H1 (cell line): ENCODE measurements around the gene BIK. TPM values are rescaled to one million over a fixed set of nuclear protein-coding genes. Genes with fewer than 3 reads are reported as not detected.
A peak's percentile ranks its signal among the peaks of the same experiment; 100 is the strongest.

Experiments
- CTCF ChIA-PET: fragments of 300-600 bp; sonication (Branson Sonifier 250); formaldehyde crosslinking; loops from one replicate; lab custom pipeline; 2021; ENCODE audit not compliant: partially characterized antibody; lab: Charles Lee
- POLR2A ChIA-PET: fragments of 300-600 bp; sonication (Branson Sonifier 250); formaldehyde crosslinking; loops from one replicate; lab custom pipeline; 2021; ENCODE audit warnings: inconsistent platforms; ENCODE audit not compliant: partially characterized antibody; lab: Charles Lee
- DNase-seq, 2 experiments: peaks; one replicate each; pipeline versions ENCODE4 v3.0.0 to v3.0.0-alpha.2; 2010 to 2022; ENCODE audit warnings: low spot score in 2 of 2, low read depth in 1 of 2, mixed read lengths in 1 of 2
- FAIRE-seq: peaks from 2 replicates; lab custom pipeline; 2011; peaks lifted over from hg19 to GRCh38; lab: Jason Lieb, UNC
- H2AFZ ChIP-seq: 2 replicates; pipeline ENCODE4 v1.8.1; 2012; ENCODE audit warnings: low read length, inconsistent platforms
- H2AK5ac ChIP-seq: 2 replicates; pipeline ENCODE4 v1.6.1; 2013; ENCODE audit warnings: low read depth, low read length
- H2BK120ac ChIP-seq: replicated peaks from 2 replicates; pipeline ENCODE3; 2013; ENCODE audit warnings: low read depth, low read length, inconsistent platforms
- H2BK12ac ChIP-seq: 2 replicates; pipeline ENCODE4 v1.6.1; 2013; ENCODE audit warnings: low read depth, low read length
- H2BK15ac ChIP-seq: 2 replicates; pipeline ENCODE4 v1.6.1; 2013; ENCODE audit warnings: low read length
- H2BK20ac ChIP-seq: 2 replicates; pipeline ENCODE4 v1.6.1; 2013; ENCODE audit warnings: low read length
- H2BK5ac ChIP-seq: 2 replicates; pipeline ENCODE4 v1.6.1; 2013; ENCODE audit warnings: low read depth, low read length
- H3K14ac ChIP-seq: 2 replicates; pipeline ENCODE4 v1.6.1; 2013; ENCODE audit warnings: inconsistent platforms; ENCODE audit not compliant: insufficient read length
- H3K18ac ChIP-seq: 2 replicates; pipeline ENCODE4 v1.6.1; 2013; ENCODE audit warnings: low read length; ENCODE audit errors: extremely low read depth
- H3K23ac ChIP-seq: 2 replicates; pipeline ENCODE4 v1.6.1; 2013; ENCODE audit warnings: inconsistent platforms; ENCODE audit not compliant: insufficient read length
- H3K23me2 ChIP-seq: 2 replicates; pipeline ENCODE4 v1.6.1; 2013; ENCODE audit warnings: low read depth, low read length
- H3K27ac ChIP-seq: 2 replicates; pipeline ENCODE4 v1.6.1; 2011; ENCODE audit warnings: low read depth, low read length, inconsistent platforms
- H3K27me3 ChIP-seq, 4 experiments: replicated peaks in 1 of 4; 1 replicate in 1 of 4; 2 replicates in 3 of 4; pipeline versions ENCODE4 v1.6.1 to v1.8.1; 2011 to 2013; ENCODE audit warnings: low read length in 3 of 4, mild to moderate bottlenecking in 3 of 4, inconsistent platforms in 2 of 4, mixed read lengths in 2 of 4, moderate library complexity in 1 of 4; ENCODE audit not compliant: control insufficient read depth in 3 of 4, insufficient read depth in 3 of 4; ENCODE audit errors: extremely low read depth in 1 of 4
- H3K36me3 ChIP-seq, 4 experiments: 2 replicates each; pipeline versions ENCODE4 v1.6.1 to v1.8.1; 2011 to 2013; ENCODE audit warnings: mild to moderate bottlenecking in 4 of 4, low read length in 3 of 4, moderate library complexity in 2 of 4, control low read depth in 1 of 4, inconsistent platforms in 1 of 4; ENCODE audit not compliant: insufficient read depth in 4 of 4, control insufficient read depth in 2 of 4
- H3K4ac ChIP-seq: replicated peaks from 2 replicates; pipeline ENCODE3; 2013; ENCODE audit warnings: low read length, low read depth, mixed read lengths, inconsistent platforms; ENCODE audit not compliant: insufficient read length
- H3K4me1 ChIP-seq, 4 experiments: replicated peaks in 1 of 4; 1 replicate in 1 of 4; 2 replicates in 3 of 4; pipeline versions ENCODE4 v1.6.1 to v1.8.1; 2011 to 2013; ENCODE audit warnings: low read length in 3 of 4, inconsistent platforms in 2 of 4, mixed read lengths in 1 of 4; ENCODE audit not compliant: insufficient read depth in 4 of 4, control insufficient read depth in 3 of 4
- H3K4me2 ChIP-seq, 2 experiments: 2 replicates each; pipeline versions ENCODE4 v1.6.1 to v1.8.1; 2011 to 2013; ENCODE audit warnings: low read depth in 2 of 2, low read length in 2 of 2, control low read depth in 1 of 2, inconsistent platforms in 1 of 2, mild to moderate bottlenecking in 1 of 2; ENCODE audit not compliant: insufficient read depth in 1 of 2
- H3K4me3 ChIP-seq, 4 experiments: fragments of 200-600, 300-600 bp in 1 of 4; sonication (generic), shearing (Covaris generic), sonication (Bioruptor Twin) in 1 of 4; 2 replicates each; pipeline versions ENCODE4 v1.5.1 to v1.8.1; 2011 to 2016; ENCODE audit warnings: low read length in 4 of 4, low read depth in 3 of 4, control low read depth in 2 of 4, inconsistent platforms in 2 of 4, mild to moderate bottlenecking in 2 of 4, mixed read lengths in 1 of 4, moderate library complexity in 1 of 4; ENCODE audit not compliant: insufficient read depth in 2 of 4; ENCODE audit errors: extremely low read depth in 1 of 4
- H3K56ac ChIP-seq: replicated peaks from 2 replicates; pipeline ENCODE3; 2013; ENCODE audit warnings: low read depth, mild to moderate bottlenecking, mixed read lengths, low read length, inconsistent platforms; ENCODE audit not compliant: insufficient read length
- H3K79me1 ChIP-seq: 2 replicates; pipeline ENCODE4 v1.6.1; 2013; ENCODE audit warnings: low read depth, low read length, control low read depth
- H3K79me2 ChIP-seq, 2 experiments: 2 replicates each; pipeline versions ENCODE4 v1.6.1 to v1.8.1; 2012 to 2013; ENCODE audit warnings: low read length in 2 of 2, mild to moderate bottlenecking in 2 of 2, inconsistent platforms in 1 of 2; ENCODE audit not compliant: insufficient read depth in 2 of 2, control insufficient read depth in 1 of 2
- H3K9ac ChIP-seq, 4 experiments: replicated peaks in 1 of 4; 1 replicate in 1 of 4; 2 replicates in 3 of 4; pipeline versions ENCODE4 v1.6.1 to v1.8.1; 2011 to 2013; ENCODE audit warnings: low read depth in 3 of 4, low read length in 3 of 4, control low read depth in 2 of 4, mild to moderate bottlenecking in 2 of 4, moderate library complexity in 2 of 4, inconsistent platforms in 1 of 4; ENCODE audit errors: extremely low read depth in 1 of 4
- H3K9me3 ChIP-seq, 2 experiments: 2 replicates each; pipeline versions ENCODE4 v1.6.1 to v1.8.1; 2012 to 2013; ENCODE audit warnings: mild to moderate bottlenecking in 2 of 2, moderate library complexity in 2 of 2, control low read depth in 1 of 2, inconsistent platforms in 1 of 2, low read depth in 1 of 2, low read length in 1 of 2, mixed read lengths in 1 of 2; ENCODE audit not compliant: insufficient read depth in 2 of 2
- H4K20me1 ChIP-seq, 2 experiments: replicated peaks in 1 of 2; 2 replicates each; pipeline versions ENCODE3 to v1.8.1; 2011 to 2013; ENCODE audit warnings: inconsistent platforms in 2 of 2, low read length in 2 of 2, mild to moderate bottlenecking in 1 of 2; ENCODE audit not compliant: insufficient read depth in 2 of 2, control insufficient read depth in 1 of 2
- H4K5ac ChIP-seq: 2 replicates; pipeline ENCODE4 v1.6.1; 2013; ENCODE audit warnings: low read length, low read depth, mixed read lengths, inconsistent platforms; ENCODE audit not compliant: insufficient read length
- H4K8ac ChIP-seq: 2 replicates; pipeline ENCODE4 v1.8.0; 2013; ENCODE audit warnings: mild to moderate bottlenecking, moderate library complexity, low read length, inconsistent platforms; ENCODE audit not compliant: insufficient read depth; ENCODE audit errors: extremely low read depth
- H4K91ac ChIP-seq: replicated peaks from 2 replicates; pipeline ENCODE3; 2013; ENCODE audit warnings: low read length, mixed read lengths, inconsistent platforms; ENCODE audit not compliant: insufficient read length
- EGR1 ChIP-seq: IDR thresholded peaks from 2 replicates; pipeline ENCODE4 v1.6.1; 2011; ENCODE audit warnings: low read depth, low read length, borderline replicate concordance
- FOSL1 ChIP-seq: IDR thresholded peaks from 2 replicates; pipeline ENCODE4 v1.6.1; 2011; ENCODE audit warnings: mild to moderate bottlenecking, low read depth, low read length, moderate library complexity; ENCODE audit not compliant: insufficient read depth
- GABPA ChIP-seq: IDR thresholded peaks from 2 replicates; pipeline ENCODE4 v1.6.1; 2011; ENCODE audit warnings: mild to moderate bottlenecking, low read length, moderate library complexity, borderline replicate concordance; ENCODE audit not compliant: insufficient read depth
- HDAC6 ChIP-seq: IDR thresholded peaks from one replicate; pipeline ENCODE4 v1.7.1; 2012; ENCODE audit warnings: low read depth, mild to moderate bottlenecking, inconsistent platforms, low read length, moderate library complexity
- JUND ChIP-seq: IDR thresholded peaks from 2 replicates; pipeline ENCODE4 v1.6.1; 2011; ENCODE audit warnings: mild to moderate bottlenecking, improper control_type of control experiment, low read length
- MAFK ChIP-seq: IDR thresholded peaks from 2 replicates; pipeline ENCODE4 v1.6.1; 2012; ENCODE audit warnings: low read depth, mild to moderate bottlenecking, improper control_type of control experiment, low read length
- RFX5 ChIP-seq: IDR thresholded peaks from 2 replicates; pipeline ENCODE4 v1.6.1; 2011; ENCODE audit warnings: low read depth, low read length, improper control_type of control experiment, borderline replicate concordance
- RXRA ChIP-seq: IDR thresholded peaks from 2 replicates; pipeline ENCODE4 v1.6.1; 2011; ENCODE audit warnings: low read depth, mild to moderate bottlenecking, low read length, moderate library complexity; ENCODE audit not compliant: insufficient read depth
- SAP30 ChIP-seq: fragments of 300-600 bp; sonication (generic); IDR thresholded peaks from 2 replicates; pipeline ENCODE4 v1.7.1; 2012; ENCODE audit warnings: low read length, moderate library complexity, mild to moderate bottlenecking, inconsistent platforms; ENCODE audit not compliant: insufficient read depth, insufficient replicate concordance
- SP2 ChIP-seq: IDR thresholded peaks from 2 replicates; pipeline ENCODE4 v1.6.1; 2012; ENCODE audit warnings: mild to moderate bottlenecking, low read length, inconsistent platforms
- TEAD4 ChIP-seq: IDR thresholded peaks from 2 replicates; pipeline ENCODE4 v1.6.1; 2012; ENCODE audit warnings: low read depth, low read length, inconsistent platforms, mixed read lengths
- YY1 ChIP-seq: IDR thresholded peaks from 2 replicates; pipeline ENCODE4 v1.6.1; 2011; ENCODE audit warnings: low read depth, mild to moderate bottlenecking, low read length
- WGBS, 2 experiments: shearing (Covaris generic) in 1 of 2; methylation state at CpG; one replicate each; pipeline versions ENCODE4 v1.1.6 to v1.1.7; 2013 to 2015; ENCODE audit warnings: low lambda C conversion rate in 2 of 2, mixed read lengths in 2 of 2, inconsistent platforms in 1 of 2, low coverage in 1 of 2, missing lambda C conversion rate in 1 of 2; ENCODE audit not compliant: insufficient replicate concordance in 2 of 2, insufficient coverage in 1 of 2, insufficient read length in 1 of 2; ENCODE audit errors: extremely low coverage in 1 of 2, missing lambda C conversion rate in 1 of 2; 5-methylcytosine and 5-hydroxymethylcytosine counted together
- polyA plus RNA-seq, 7 experiments: library from polyadenylated mRNA; depleted of rRNA in 3 of 7; stranded (reverse) in 5 of 7; unstranded in 2 of 7; fragments of >200 nt in 5 of 7; fragments of 200-250 nt in 2 of 7; gene quantifications; 1 replicate in 5 of 7; 2 replicates in 1 of 7; 4 replicates in 1 of 7; pipeline versions ENCODE4 v1.2.1 to v1.2.3, GENCODE V29; 2011 to 2013; ENCODE audit warnings: missing spikeins in 2 of 7, mixed read lengths in 2 of 7
- total RNA-seq: library from RNA; stranded (reverse); fragmentation: NEBNext Ultra II Directional; extraction: Animal tissue kit (Norgen Biotek cat#: 25700); gene quantifications from 2 replicates; pipeline ENCODE4 v1.2.1, GENCODE V29; 2021

The BIK gene
- total and polyA plus RNA-seq, 2 of the 8 experiments (the other 6 are each of a cell fraction or from before 2014, with no cell fraction given) = 3.3 to 5.5 TPM

- no peak within 1 kb of the TSS for H3K23ac ChIP-seq
- H3K56ac ChIP-seq = no peak within 1 kb of the TSS
- FAIRE-seq (no peak), DNase-seq (peak in 1 of 2 experiments; percentile 76)
- H3K9me3 ChIP-seq = no peaks in the 10 kb centered on the region
- ChIA-PET CTCF (interaction anchor here (1.0 kb wide), 1 partner anchor 91 kb away, joined by 3 read pairs; no protein-coding TSS in a partner anchor), POLR2A (interaction anchor here (0.8 to 2.2 kb wide), 2 partner anchors 13 to 36 kb away, joined by 3 to 4 read pairs; no protein-coding TSS in a partner anchor)
- no peak within 1 kb of the TSS for H2AK5ac ChIP-seq
- H3K18ac ChIP-seq = peak within 1 kb of the TSS; percentile 48; the same call in 1 of the 2 replicates
- H3K4ac ChIP-seq = peak within 1 kb of the TSS; percentile 38
- H4K20me1 ChIP-seq = no peaks in the 10 kb centered on the region
- peak within 1 kb of the TSS; percentile 39 to 70 (median 46) for H3K4me3 ChIP-seq
- H3K79me2 ChIP-seq = no peaks in the 10 kb centered on the region
- peaks cover 0 to 12% (median 10%) of the 10 kb centered on the region in 4 experiments; a peak in 6 of 7 replicates for H3K4me1 ChIP-seq
- no peak within 1 kb of the TSS for H3K9ac ChIP-seq
- no peak within 1 kb of the TSS for H2BK120ac ChIP-seq
- H2BK20ac ChIP-seq = no peak within 1 kb of the TSS
- H3K23me2 ChIP-seq = peaks cover 13% of the 10 kb centered on the region; the same call in 1 of the 2 replicates
- peak within 1 kb of the TSS; percentile 9; the same call in 1 of the 2 replicates for H2AFZ ChIP-seq
- no peak within 1 kb of the TSS for H4K5ac ChIP-seq
- WGBS, 2 experiments = 14% methylated on average over 35 of the region's 75 CpGs; no CpG with 5 or more reads in 1 of the 2 experiments
- H3K36me3 ChIP-seq = no peaks in the 10 kb centered on the region
- peak within 1 kb of the TSS; percentile 54 to 67 for H3K4me2 ChIP-seq
- peaks cover 1 to 21% (median 14%) of the 10 kb centered on the region in 4 experiments for H3K27me3 ChIP-seq
- peak within 1 kb of the TSS; percentile 44; the same call in 1 of the 2 replicates for H2BK5ac ChIP-seq
- peak within 1 kb of the TSS; percentile 40 for H4K91ac ChIP-seq
- H2BK12ac ChIP-seq = peak within 1 kb of the TSS; percentile 75; the same call in 1 of the 2 replicates
- H3K79me1 ChIP-seq = no peaks in the 10 kb centered on the region
- no peak within 1 kb of the TSS for H3K14ac ChIP-seq
- H2BK15ac ChIP-seq = peak within 1 kb of the TSS; percentile 72; the same call in 1 of the 2 replicates
- no peak within 1 kb of the TSS for H3K27ac ChIP-seq
- H4K8ac ChIP-seq = peak within 1 kb of the TSS; percentile 80
- TF ChIP-seq SAP30 (no peak), YY1 (no peak), RXRA (no peak), HDAC6 (no peak), MAFK (no peak), FOSL1 (no peak), EGR1 (no peak), GABPA (0 out of 2 replicates have a peak, but pooled peaks have one; percentile 0), RFX5 (no peak), TEAD4 (no peak), JUND (no peak), SP2 (no peak)
Observed at GRCh38 chr22:43151251-43152002, 40.9 kb downstream of the BIK start, which contains the start of gene TSPO. Gene TSPO, plus strand, starts transcription at chr22:43151559. Its CDS starts 7,680 bp downstream, at chr22:43159239.
